Neural progenitor cell (in vitro differentiated cells): ENCODE measurements around the gene PTPRC.

Experiments
- EZH2 ChIP-seq: fragments of 200-600 bp; sonication (generic); IDR thresholded peaks from 2 replicates; pipeline ENCODE4 v1.6.1; 2017; ENCODE audit warnings: antibody characterized with exemption, mild to moderate bottlenecking, moderate library complexity
- EZH2phosphoT487 ChIP-seq: fragments of 200-600 bp; sonication (generic); IDR thresholded peaks from 2 replicates; pipeline ENCODE4 v1.6.1; 2017; ENCODE audit warnings: antibody characterized with exemption
- TF ChIP-seq, protein P1 (sequence below): fragments of 200-600 bp; sonication (generic); IDR thresholded peaks from 2 replicates; pipeline ENCODE4 v1.5.1; 2017; ENCODE audit warnings: antibody characterized with exemption, mild to moderate bottlenecking

- TF ChIP-seq, protein P1, sequence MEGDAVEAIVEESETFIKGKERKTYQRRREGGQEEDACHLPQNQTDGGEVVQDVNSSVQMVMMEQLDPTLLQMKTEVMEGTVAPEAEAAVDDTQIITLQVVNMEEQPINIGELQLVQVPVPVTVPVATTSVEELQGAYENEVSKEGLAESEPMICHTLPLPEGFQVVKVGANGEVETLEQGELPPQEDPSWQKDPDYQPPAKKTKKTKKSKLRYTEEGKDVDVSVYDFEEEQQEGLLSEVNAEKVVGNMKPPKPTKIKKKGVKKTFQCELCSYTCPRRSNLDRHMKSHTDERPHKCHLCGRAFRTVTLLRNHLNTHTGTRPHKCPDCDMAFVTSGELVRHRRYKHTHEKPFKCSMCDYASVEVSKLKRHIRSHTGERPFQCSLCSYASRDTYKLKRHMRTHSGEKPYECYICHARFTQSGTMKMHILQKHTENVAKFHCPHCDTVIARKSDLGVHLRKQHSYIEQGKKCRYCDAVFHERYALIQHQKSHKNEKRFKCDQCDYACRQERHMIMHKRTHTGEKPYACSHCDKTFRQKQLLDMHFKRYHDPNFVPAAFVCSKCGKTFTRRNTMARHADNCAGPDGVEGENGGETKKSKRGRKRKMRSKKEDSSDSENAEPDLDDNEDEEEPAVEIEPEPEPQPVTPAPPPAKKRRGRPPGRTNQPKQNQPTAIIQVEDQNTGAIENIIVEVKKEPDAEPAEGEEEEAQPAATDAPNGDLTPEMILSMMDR, result no peak
- TF ChIP-seq EZH2phosphoT487 (no peak), EZH2 (no peak)
Observed at GRCh38 chr1:198628067-198628455, 10.8 kb upstream of the PTPRC start.
